ENCODE measurements around the gene KCNH1.

DNA sequence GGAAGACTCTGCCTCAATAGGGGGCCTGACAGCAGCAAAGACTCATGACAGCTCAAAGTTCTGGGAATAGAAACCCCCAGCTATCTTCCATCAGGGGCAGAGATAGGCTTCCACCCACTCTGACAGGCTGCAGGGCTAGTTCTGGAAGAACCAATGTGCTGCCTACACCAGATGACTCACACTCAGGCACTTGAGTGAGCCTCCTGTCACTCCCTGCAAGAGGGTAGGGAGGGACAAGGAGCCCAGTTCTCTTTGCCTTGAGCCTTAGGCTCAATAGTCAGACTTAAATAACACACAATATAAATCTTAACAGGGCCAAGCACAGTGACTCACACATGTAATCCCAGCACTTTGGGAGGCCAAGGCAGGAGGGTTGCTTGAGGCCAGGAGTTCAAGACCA is 418.9 kb downstream of the KCNH1 start:
- TF ChIP-seq, protein P1, sequence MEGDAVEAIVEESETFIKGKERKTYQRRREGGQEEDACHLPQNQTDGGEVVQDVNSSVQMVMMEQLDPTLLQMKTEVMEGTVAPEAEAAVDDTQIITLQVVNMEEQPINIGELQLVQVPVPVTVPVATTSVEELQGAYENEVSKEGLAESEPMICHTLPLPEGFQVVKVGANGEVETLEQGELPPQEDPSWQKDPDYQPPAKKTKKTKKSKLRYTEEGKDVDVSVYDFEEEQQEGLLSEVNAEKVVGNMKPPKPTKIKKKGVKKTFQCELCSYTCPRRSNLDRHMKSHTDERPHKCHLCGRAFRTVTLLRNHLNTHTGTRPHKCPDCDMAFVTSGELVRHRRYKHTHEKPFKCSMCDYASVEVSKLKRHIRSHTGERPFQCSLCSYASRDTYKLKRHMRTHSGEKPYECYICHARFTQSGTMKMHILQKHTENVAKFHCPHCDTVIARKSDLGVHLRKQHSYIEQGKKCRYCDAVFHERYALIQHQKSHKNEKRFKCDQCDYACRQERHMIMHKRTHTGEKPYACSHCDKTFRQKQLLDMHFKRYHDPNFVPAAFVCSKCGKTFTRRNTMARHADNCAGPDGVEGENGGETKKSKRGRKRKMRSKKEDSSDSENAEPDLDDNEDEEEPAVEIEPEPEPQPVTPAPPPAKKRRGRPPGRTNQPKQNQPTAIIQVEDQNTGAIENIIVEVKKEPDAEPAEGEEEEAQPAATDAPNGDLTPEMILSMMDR (IDR thresholded peaks at IDR 0.05): no peak
- no peak for TF ChIP-seq POLR2A (IDR thresholded peaks at IDR 0.05)

Data from prostate gland (tissue), 2 donors.